ENCODE results near the gene TMEM151B.

TMEM151B gene

GRCh38 chr6:44263354-44264100, 6.7 kb upstream of the TMEM151B start:
- H3K36me3 ChIP-seq (replicated peaks; ENCODE audit: insufficient read depth, low read length) = no peaks in the 10 kb centered on the region; the same call in 1 of the 2 replicates
- H3K4me2 ChIP-seq (ENCODE audit: low read depth, low read length) = peak overlapping the region; percentile 92
- H3K9ac ChIP-seq (ENCODE audit: low read length) = peak overlapping the region; percentile 83
- peak; percentile 49 for DNase-seq
- no peaks in the 10 kb centered on the region for H4K20me1 ChIP-seq (ENCODE audit: insufficient read depth, low read length)
- peaks cover 51% of the 10 kb centered on the region for H3K79me2 ChIP-seq (ENCODE audit: low read length)
- H3K4me1 ChIP-seq (ENCODE audit: low read length) = peaks cover 35% of the 10 kb centered on the region
- peak overlapping the region; percentile 42 for H2AFZ ChIP-seq (ENCODE audit: low read length)
- H3K9me2 ChIP-seq (replicated peaks; ENCODE audit: insufficient read depth, low read length) = no peaks in the 10 kb centered on the region
- H3K4me3 ChIP-seq (ENCODE audit: low read length) = peak overlapping the region; percentile 95
- peak overlapping the region; percentile 91 for H3K27ac ChIP-seq (ENCODE audit: low read length)
- no peaks in the 10 kb centered on the region for H3K9me3 ChIP-seq (replicated peaks; ENCODE audit: insufficient read depth, low read length)
- peaks cover 52% of the 10 kb centered on the region for H3F3A ChIP-seq (ENCODE audit: insufficient read depth, low read length)
- no peak for TF ChIP-seq EZH2 (optimal IDR thresholded peaks at IDR 0.05; ENCODE audit: low read depth, low read length)
- no peak for TF ChIP-seq CTCF (IDR thresholded peaks at IDR 0.05; ENCODE audit: low read length)
- no peak for TF ChIP-seq EZH2phosphoT487 (IDR thresholded peaks at IDR 0.05; ENCODE audit: low read length)
- H3K27me3 ChIP-seq (replicated peaks; ENCODE audit: insufficient read depth, low read length) = peaks cover 2% of the 10 kb centered on the region; the same call in 1 of the 2 replicates

- TF ChIP-seq CTCF (IDR thresholded peaks at IDR 0.05; ENCODE audit: low read length) = no peak
- no peak for TF ChIP-seq EZH2 (optimal IDR thresholded peaks at IDR 0.05; ENCODE audit: low read depth, low read length)
- TF ChIP-seq EZH2phosphoT487 (IDR thresholded peaks at IDR 0.05; ENCODE audit: low read length) = no peak
- Histone ChIP-seq H3K36me3 (replicated peaks; ENCODE audit: insufficient read depth, low read length) (no peaks in the 10 kb centered on the region; the same call in 1 of the 2 replicates), H3K4me3 (ENCODE audit: low read length) (peak overlapping the region; percentile 95), H2AFZ (ENCODE audit: low read length) (peak overlapping the region; percentile 54; the same call in 1 of the 2 replicates), H3K4me2 (ENCODE audit: low read depth, low read length) (peak overlapping the region; percentile 92), H3K27me3 (replicated peaks; ENCODE audit: insufficient read depth, low read length) (peaks cover 11% of the 10 kb centered on the region), H3K79me2 (ENCODE audit: low read length) (peaks cover 51% of the 10 kb centered on the region), H4K20me1 (ENCODE audit: insufficient read depth, low read length) (no peaks in the 10 kb centered on the region), H3K27ac (ENCODE audit: low read length) (peak overlapping the region; percentile 91), H3K9ac (ENCODE audit: low read length) (peak overlapping the region; percentile 83), H3F3A (ENCODE audit: insufficient read depth, low read length) (peaks cover 46% of the 10 kb centered on the region), H3K9me3 (replicated peaks; ENCODE audit: insufficient read depth, low read length) (no peaks in the 10 kb centered on the region), H3K4me1 (ENCODE audit: low read length) (peaks cover 35% of the 10 kb centered on the region), H3K9me2 (replicated peaks; ENCODE audit: insufficient read depth, low read length) (no peaks in the 10 kb centered on the region)
- DNase-seq = peak; percentile 64
These were observed 5.9 kb upstream of the TMEM151B start for GRCh38 chr6:44264154-44265006.

GRCh38 chr6:44265007-44265721, 5.1 kb upstream of the TMEM151B start, which contains the start of gene NFKBIE:
TSS of gene NFKBIE (minus strand) at chr6:44265551. CDS start at chr6:44265346, 205 bp downstream.
- Histone ChIP-seq H2AFZ (ENCODE audit: low read length) (peak within 1 kb of the TSS; percentile 54), H3K27me3 (replicated peaks; ENCODE audit: insufficient read depth, low read length) (peaks cover 18% of the 10 kb centered on the region), H3K36me3 (replicated peaks; ENCODE audit: insufficient read depth, low read length) (no peaks in the 10 kb centered on the region; the same call in 1 of the 2 replicates), H3K9me3 (replicated peaks; ENCODE audit: insufficient read depth, low read length) (no peaks in the 10 kb centered on the region), H3K27ac (ENCODE audit: low read length) (peak within 1 kb of the TSS; percentile 91; the same call in 1 of the 2 replicates), H4K20me1 (ENCODE audit: insufficient read depth, low read length) (no peaks in the 10 kb centered on the region), H3K4me3 (ENCODE audit: low read length) (peak within 1 kb of the TSS; percentile 95), H3K4me1 (ENCODE audit: low read length) (peaks cover 35% of the 10 kb centered on the region), H3K79me2 (ENCODE audit: low read length) (peaks cover 50% of the 10 kb centered on the region), H3K9ac (ENCODE audit: low read length) (peak within 1 kb of the TSS; percentile 83), H3F3A (ENCODE audit: insufficient read depth, low read length) (peaks cover 39% of the 10 kb centered on the region), H3K4me2 (ENCODE audit: low read depth, low read length) (peak within 1 kb of the TSS; percentile 92), H3K9me2 (replicated peaks; ENCODE audit: insufficient read depth, low read length) (no peaks in the 10 kb centered on the region)
- peak; percentile 84 for DNase-seq
- TF ChIP-seq CTCF (IDR thresholded peaks at IDR 0.05; ENCODE audit: low read length) (peak; percentile 42), EZH2 (optimal IDR thresholded peaks at IDR 0.05; ENCODE audit: low read depth, low read length) (no peak)

Data from MM.1S (cell line).